ENCODE measurements around the gene L2HGDH.

DNA sequence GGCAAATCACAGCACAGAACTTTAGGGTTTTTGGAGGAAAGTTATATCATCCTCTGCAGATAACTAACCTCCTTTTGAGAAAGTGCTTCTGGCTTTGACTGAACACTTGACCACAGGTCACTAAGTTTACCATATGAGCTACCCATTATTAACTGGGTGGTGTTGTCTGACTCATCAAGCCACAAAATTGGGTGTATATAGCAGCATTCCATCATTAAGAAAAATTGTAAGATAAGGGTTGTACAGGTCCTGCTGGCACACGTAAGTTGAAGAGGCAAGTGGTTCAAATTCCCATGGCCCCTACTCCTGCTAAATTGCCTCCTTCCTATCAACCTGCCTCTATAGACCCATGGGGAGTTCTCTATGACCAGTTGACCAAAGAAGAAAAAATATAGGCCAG is 39.5 kb downstream of the L2HGDH start:
- TF ChIP-seq, protein P1, sequence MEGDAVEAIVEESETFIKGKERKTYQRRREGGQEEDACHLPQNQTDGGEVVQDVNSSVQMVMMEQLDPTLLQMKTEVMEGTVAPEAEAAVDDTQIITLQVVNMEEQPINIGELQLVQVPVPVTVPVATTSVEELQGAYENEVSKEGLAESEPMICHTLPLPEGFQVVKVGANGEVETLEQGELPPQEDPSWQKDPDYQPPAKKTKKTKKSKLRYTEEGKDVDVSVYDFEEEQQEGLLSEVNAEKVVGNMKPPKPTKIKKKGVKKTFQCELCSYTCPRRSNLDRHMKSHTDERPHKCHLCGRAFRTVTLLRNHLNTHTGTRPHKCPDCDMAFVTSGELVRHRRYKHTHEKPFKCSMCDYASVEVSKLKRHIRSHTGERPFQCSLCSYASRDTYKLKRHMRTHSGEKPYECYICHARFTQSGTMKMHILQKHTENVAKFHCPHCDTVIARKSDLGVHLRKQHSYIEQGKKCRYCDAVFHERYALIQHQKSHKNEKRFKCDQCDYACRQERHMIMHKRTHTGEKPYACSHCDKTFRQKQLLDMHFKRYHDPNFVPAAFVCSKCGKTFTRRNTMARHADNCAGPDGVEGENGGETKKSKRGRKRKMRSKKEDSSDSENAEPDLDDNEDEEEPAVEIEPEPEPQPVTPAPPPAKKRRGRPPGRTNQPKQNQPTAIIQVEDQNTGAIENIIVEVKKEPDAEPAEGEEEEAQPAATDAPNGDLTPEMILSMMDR (IDR thresholded peaks at IDR 0.05), result no peak
- no peak for TF ChIP-seq POLR2A (IDR thresholded peaks at IDR 0.05)
